ENCODE data around the gene RBM44.

Gene RBM44

DNA sequence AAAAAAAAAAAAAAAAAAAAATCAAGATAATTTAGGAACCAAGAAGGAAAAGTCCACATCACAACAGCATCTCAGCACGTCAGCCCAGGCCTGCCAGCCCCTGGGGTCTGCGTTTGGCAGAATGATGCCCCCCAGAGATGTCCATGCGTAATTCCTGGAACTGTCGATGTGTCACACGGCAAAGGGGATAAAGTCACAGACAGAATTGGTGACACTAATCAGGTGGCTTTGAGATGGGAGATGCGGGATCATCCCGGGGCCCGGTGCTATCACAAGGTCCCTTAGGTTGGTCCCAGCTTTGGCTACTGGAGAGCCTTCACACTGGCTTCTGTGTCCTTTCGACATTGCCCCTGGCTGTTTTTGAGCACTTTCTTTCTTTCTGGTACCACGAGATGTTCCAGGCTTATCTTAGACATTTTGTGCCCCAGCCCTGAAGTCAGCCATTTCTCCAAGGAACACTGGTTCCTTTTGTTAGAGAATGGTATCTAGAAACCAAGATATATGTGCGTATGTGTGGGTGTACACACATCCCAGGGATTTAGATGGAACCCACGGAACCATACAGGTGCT, 81.5 kb downstream of the RBM44 start:
- Histone ChIP-seq H3K4me3 (ENCODE audit: low read length) (no peak overlapping the region), H3K9ac (ENCODE audit: low read depth, low read length) (no peak overlapping the region), H3K4me1 (ENCODE audit: insufficient read depth, low read length) (peaks cover 7% of the 10 kb centered on the region; the same call in 1 of the 2 replicates), H3K36me3 (ENCODE audit: insufficient read depth, low read length) (no peaks in the 10 kb centered on the region), H3K27ac (ENCODE audit: low read depth, low read length) (no peak overlapping the region), H3K9me3 (ENCODE audit: insufficient read depth, low read depth, low read length) (no peaks in the 10 kb centered on the region), H3K27me3 (ENCODE audit: insufficient read depth, low read length) (no peaks in the 10 kb centered on the region)
- WGBS, result 93% methylated on average over 12 of the region's 12 CpGs

DNA sequence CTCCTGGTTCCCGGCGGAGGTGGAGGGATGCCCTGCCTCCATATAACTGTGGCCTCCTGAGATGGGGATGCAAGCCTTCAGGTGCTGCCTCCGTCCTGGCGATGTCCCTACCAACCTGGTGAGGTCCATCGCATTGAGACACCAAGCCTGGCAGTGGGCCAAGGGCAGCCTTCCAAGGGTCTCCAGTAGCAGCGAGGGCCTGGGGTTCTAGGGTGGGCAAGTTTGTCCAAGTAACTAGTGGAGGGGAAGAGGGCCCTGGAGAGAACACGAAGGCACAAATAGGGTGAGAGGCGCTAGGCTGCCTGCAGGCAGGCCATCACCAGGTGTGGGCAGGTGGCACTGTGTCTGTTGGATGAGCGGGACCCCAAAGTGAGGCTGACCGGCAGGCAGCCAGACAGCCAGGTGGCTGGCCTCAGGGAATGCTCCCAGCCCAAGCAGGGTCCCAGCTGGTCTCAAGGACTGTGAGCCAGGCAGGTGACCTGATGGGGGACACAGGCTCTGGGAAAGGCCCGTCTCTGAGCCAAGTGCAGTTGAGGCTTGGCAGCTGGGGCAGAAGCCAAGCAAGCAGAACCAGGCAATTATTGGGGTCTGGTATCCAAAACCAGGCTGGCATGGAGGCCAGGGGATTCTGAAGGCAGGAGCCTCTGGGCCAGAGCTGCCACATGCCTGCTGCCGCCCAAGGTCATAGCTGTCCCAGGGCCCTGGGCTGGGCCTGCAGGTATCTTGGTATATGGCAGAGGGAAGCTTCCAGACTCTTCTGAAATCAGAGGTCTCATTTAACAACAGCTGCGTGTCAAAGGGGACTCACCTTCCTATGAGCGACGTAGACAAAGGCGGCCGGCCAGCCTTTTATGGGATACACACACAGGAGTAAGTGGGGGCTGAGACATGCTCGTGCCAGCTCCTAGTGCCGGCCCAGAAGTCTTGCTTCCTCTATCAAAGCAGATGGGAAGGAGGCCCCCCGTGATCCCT, 84.2 kb downstream of the RBM44 start:
- H3K9me3 ChIP-seq (ENCODE audit: insufficient read depth, low read depth, low read length), result no peaks in the 10 kb centered on the region
- peaks cover 7% of the 10 kb centered on the region; the same call in 1 of the 2 replicates for H3K4me1 ChIP-seq (ENCODE audit: insufficient read depth, low read length)
- no peaks in the 10 kb centered on the region for H3K27me3 ChIP-seq (ENCODE audit: insufficient read depth, low read length)
- no peak overlapping the region for H3K9ac ChIP-seq (ENCODE audit: low read depth, low read length)
- H3K27ac ChIP-seq (ENCODE audit: low read depth, low read length), result no peak overlapping the region
- H3K36me3 ChIP-seq (ENCODE audit: insufficient read depth, low read length), result no peaks in the 10 kb centered on the region
- 89% methylated on average over 20 of the region's 20 CpGs for WGBS
- no peak overlapping the region for H3K4me3 ChIP-seq (ENCODE audit: low read length)

DNA sequence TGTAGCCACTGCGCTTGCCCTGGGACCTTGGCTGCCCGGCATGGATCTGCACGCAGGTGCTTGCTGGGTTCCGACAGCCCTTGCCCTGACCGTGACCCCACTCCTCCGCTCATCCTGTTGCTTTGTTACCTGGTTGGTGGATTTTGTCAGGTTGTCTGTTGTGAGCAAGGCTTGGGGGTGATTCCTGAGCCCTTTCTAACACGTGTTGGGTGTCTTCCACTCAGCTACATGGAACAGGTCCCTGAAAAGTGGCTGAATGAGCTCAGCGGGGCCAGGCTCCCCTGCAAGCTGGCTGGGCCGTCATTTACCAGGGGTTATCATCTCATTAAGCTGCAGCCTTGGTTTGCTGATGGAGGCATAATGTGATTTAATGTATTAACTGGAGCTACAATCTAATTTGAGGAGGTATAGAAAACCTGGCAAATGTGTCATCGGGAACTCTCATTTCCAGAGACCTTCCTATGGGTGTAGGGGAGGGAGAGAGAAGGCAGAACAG, 85.4 kb downstream of the RBM44 start:
- Histone ChIP-seq H3K9ac (ENCODE audit: low read depth, low read length) (no peak overlapping the region), H3K27me3 (ENCODE audit: insufficient read depth, low read length) (no peaks in the 10 kb centered on the region), H3K4me3 (ENCODE audit: low read length) (no peak overlapping the region), H3K4me1 (ENCODE audit: insufficient read depth, low read length) (peaks cover 2% of the 10 kb centered on the region; the same call in 1 of the 2 replicates), H3K27ac (ENCODE audit: low read depth, low read length) (no peak overlapping the region), H3K9me3 (ENCODE audit: insufficient read depth, low read depth, low read length) (no peaks in the 10 kb centered on the region), H3K36me3 (ENCODE audit: insufficient read depth, low read length) (no peaks in the 10 kb centered on the region)
- WGBS, result 95% methylated on average over 10 of the region's 10 CpGs

DNA sequence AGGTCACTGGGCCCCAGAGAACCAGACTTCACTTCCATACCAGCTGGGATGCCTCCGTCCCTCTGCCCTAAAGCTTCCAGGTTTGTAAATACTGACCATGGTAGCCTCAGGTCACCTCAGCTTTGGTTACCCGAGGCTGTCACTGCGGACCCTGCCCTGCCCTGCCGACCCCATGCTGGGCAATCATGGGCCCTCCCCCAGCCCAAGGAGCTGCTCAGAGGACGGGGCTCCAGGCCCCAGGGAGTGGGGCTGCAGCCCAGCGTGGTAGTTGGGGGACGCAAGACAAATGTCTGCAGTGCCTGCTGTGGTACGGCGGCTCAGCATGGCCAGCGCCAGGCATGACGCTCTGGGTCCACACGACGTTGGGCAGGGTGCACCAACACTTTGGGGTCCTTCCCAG, 86.1 kb downstream of the RBM44 start:
- no peak overlapping the region for H3K27ac ChIP-seq (ENCODE audit: low read depth, low read length)
- H3K4me3 ChIP-seq (ENCODE audit: low read length), result no peak overlapping the region
- H3K36me3 ChIP-seq (ENCODE audit: insufficient read depth, low read length), result no peaks in the 10 kb centered on the region
- H3K27me3 ChIP-seq (ENCODE audit: insufficient read depth, low read length), result no peaks in the 10 kb centered on the region
- H3K9ac ChIP-seq (ENCODE audit: low read depth, low read length), result no peak overlapping the region
- H3K4me1 ChIP-seq (ENCODE audit: insufficient read depth, low read length), result no peaks in the 10 kb centered on the region
- no peaks in the 10 kb centered on the region for H3K9me3 ChIP-seq (ENCODE audit: insufficient read depth, low read depth, low read length)
- 79% methylated on average over 13 of the region's 13 CpGs for WGBS

GRCh38 chr2:237885111-237885930, 86.7 kb downstream of the RBM44 start:
- Histone ChIP-seq H3K27me3 (ENCODE audit: insufficient read depth, low read length) (no peaks in the 10 kb centered on the region), H3K9me3 (ENCODE audit: insufficient read depth, low read depth, low read length) (no peaks in the 10 kb centered on the region), H3K9ac (ENCODE audit: low read depth, low read length) (no peak overlapping the region), H3K4me3 (ENCODE audit: low read length) (no peak overlapping the region), H3K36me3 (ENCODE audit: insufficient read depth, low read length) (no peaks in the 10 kb centered on the region), H3K27ac (ENCODE audit: low read depth, low read length) (no peak overlapping the region), H3K4me1 (ENCODE audit: insufficient read depth, low read length) (no peaks in the 10 kb centered on the region)
- WGBS, result 90% methylated on average over 27 of the region's 27 CpGs

GRCh38 chr2:237885931-237886684, 87.5 kb downstream of the RBM44 start:
- Histone ChIP-seq H3K9me3 (ENCODE audit: insufficient read depth, low read depth, low read length) (no peaks in the 10 kb centered on the region), H3K27ac (ENCODE audit: low read depth, low read length) (no peak overlapping the region), H3K27me3 (ENCODE audit: insufficient read depth, low read length) (no peaks in the 10 kb centered on the region), H3K4me3 (ENCODE audit: low read length) (no peak overlapping the region), H3K36me3 (ENCODE audit: insufficient read depth, low read length) (no peaks in the 10 kb centered on the region), H3K9ac (ENCODE audit: low read depth, low read length) (no peak overlapping the region), H3K4me1 (ENCODE audit: insufficient read depth, low read length) (no peaks in the 10 kb centered on the region)
- WGBS, result 94% methylated on average over 26 of the region's 26 CpGs

DNA sequence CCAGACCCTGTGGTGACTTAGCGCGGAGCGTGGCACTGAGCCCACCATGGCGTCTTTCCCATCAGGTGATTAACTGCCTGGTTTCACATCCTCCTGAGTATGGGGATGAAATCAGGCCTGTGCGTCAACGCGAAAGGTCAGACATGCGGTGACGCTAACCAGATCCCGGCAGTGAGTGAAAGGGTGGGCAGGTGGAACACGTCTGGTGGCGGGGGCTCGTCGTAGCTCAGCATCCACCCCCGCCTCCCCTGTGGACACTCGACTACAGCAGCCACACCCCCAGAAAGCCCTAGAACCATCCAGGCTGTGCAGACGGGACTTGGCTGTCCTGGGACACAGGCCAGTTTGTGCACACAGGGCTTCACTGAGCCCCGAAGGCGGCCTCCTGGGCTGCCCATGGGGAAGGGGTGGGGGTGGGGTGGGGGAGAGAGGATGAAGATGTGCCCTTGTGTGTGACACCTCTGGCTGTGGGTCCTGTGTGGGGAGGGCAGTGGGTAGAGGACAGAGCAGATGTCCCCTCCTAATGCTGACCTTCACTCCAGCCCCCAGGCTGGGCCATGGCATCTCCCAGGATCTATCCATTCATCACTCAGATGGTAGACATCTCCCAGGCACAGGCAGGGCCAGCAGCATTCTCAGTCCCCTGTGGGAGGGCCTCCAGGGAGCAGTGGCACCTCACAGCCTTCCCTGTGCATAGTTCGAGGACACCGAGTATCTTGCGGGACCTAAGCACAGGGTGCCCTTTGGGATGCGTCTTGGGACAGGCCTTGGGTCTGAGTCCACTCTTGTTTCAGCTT, 88.3 kb downstream of the RBM44 start:
- 95% methylated on average over 23 of the region's 23 CpGs for WGBS
- Histone ChIP-seq H3K4me3 (ENCODE audit: low read length) (no peak overlapping the region), H3K27me3 (ENCODE audit: insufficient read depth, low read length) (no peaks in the 10 kb centered on the region), H3K9ac (ENCODE audit: low read depth, low read length) (no peak overlapping the region), H3K27ac (ENCODE audit: low read depth, low read length) (no peak overlapping the region), H3K9me3 (ENCODE audit: insufficient read depth, low read depth, low read length) (no peaks in the 10 kb centered on the region), H3K36me3 (ENCODE audit: insufficient read depth, low read length) (no peaks in the 10 kb centered on the region), H3K4me1 (ENCODE audit: insufficient read depth, low read length) (no peaks in the 10 kb centered on the region)

DNA sequence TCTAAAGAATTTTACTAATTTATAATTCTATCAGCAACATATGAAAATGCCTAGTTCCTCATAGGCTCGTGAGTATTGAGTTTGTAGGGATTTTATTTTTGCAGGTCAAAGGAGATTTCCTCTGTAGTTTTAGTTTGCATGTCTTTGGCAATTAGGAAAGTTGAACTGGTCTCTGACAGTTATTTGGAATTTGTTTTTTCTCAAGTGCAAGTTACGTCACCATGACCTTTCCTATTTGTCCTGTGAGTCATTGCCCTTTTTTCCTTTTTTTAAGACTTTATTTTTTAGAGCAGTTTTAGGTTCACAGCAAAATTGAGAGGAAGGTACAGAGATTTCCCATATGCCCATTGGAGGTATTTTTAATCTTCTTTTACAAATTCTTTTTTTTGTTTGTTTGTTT, 89.8 kb downstream of the RBM44 start:
- Histone ChIP-seq H3K27ac (ENCODE audit: low read depth, low read length) (no peak overlapping the region), H3K27me3 (ENCODE audit: insufficient read depth, low read length) (no peaks in the 10 kb centered on the region), H3K4me3 (ENCODE audit: low read length) (no peak overlapping the region), H3K4me1 (ENCODE audit: insufficient read depth, low read length) (no peaks in the 10 kb centered on the region), H3K9ac (ENCODE audit: low read depth, low read length) (no peak overlapping the region), H3K36me3 (ENCODE audit: insufficient read depth, low read length) (no peaks in the 10 kb centered on the region), H3K9me3 (ENCODE audit: insufficient read depth, low read depth, low read length) (no peaks in the 10 kb centered on the region)
- WGBS, result 94% methylated on average over 2 of the region's 2 CpGs

- H3K9ac ChIP-seq (ENCODE audit: low read depth, low read length), result no peak overlapping the region
- H3K27me3 ChIP-seq (ENCODE audit: insufficient read depth, low read length), result no peaks in the 10 kb centered on the region
- no peaks in the 10 kb centered on the region for H3K36me3 ChIP-seq (ENCODE audit: insufficient read depth, low read length)
- H3K4me3 ChIP-seq (ENCODE audit: low read length), result no peak overlapping the region
- no peaks in the 10 kb centered on the region for H3K4me1 ChIP-seq (ENCODE audit: insufficient read depth, low read length)
- H3K27ac ChIP-seq (ENCODE audit: low read depth, low read length), result no peak overlapping the region
- H3K9me3 ChIP-seq (ENCODE audit: insufficient read depth, low read depth, low read length), result no peaks in the 10 kb centered on the region
- WGBS, result 95% methylated on average over 7 of the region's 8 CpGs
Measured at GRCh38 chr2:237889016-237889415, 90.4 kb downstream of the RBM44 start.

DNA sequence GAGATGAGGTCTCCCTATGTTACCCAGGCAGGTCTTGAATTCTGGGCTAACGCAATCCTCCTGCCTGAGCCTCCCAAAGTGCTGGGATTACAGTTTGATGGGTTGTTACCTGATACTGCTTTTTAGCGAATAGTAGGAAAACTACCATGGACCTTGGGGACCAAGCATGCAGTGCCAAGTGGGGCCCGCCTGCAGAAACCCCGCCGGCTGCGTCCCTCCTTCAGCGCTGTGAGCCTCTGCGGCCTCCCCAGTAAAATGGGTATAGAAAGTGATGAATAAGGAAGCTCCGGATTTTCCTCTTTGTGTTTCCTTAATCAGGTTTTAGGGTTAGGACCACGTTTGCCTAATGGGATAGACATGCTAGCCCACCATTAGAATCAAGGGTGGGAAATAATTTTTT, 91.2 kb downstream of the RBM44 start:
- Histone ChIP-seq H3K4me1 (ENCODE audit: insufficient read depth, low read length) (no peaks in the 10 kb centered on the region), H3K9me3 (ENCODE audit: insufficient read depth, low read depth, low read length) (no peaks in the 10 kb centered on the region), H3K27ac (ENCODE audit: low read depth, low read length) (no peak overlapping the region), H3K36me3 (ENCODE audit: insufficient read depth, low read length) (no peaks in the 10 kb centered on the region), H3K4me3 (ENCODE audit: low read length) (no peak overlapping the region), H3K27me3 (ENCODE audit: insufficient read depth, low read length) (no peaks in the 10 kb centered on the region), H3K9ac (ENCODE audit: low read depth, low read length) (no peak overlapping the region)
- 95% methylated on average over 10 of the region's 10 CpGs for WGBS
